ENCODE results near the gene RHOT1. TPM values are rescaled to one million over a fixed set of nuclear protein-coding genes. Genes with fewer than 3 reads are reported as not detected.
"Not testable (repeated sequence)": the region's sequence is repeated elsewhere in the genome, so short reads cannot be mapped to it uniquely, and the experiment has no call there.

The RHOT1 gene
- 32.8 TPM for polyA plus RNA-seq (2013, experiment 1 of 2)
- polyA plus RNA-seq (2013, experiment 2 of 2) = 37.6 TPM

GRCh38 chr17:32142038-32142856, at the start of gene RHOT1:
RHOT1 (plus strand) TSS chr17:32142502; CDS start chr17:32142693, 191 bp downstream.
- Histone ChIP-seq H3K36me3 (ENCODE audit: control insufficient read depth, insufficient read depth, low read length) (no peaks in the 10 kb centered on the region), H3K4me3 (ENCODE audit: extremely low read depth, insufficient read depth, low read length, poor library complexity, severe bottlenecking) (peak within 1 kb of the TSS; percentile 97)
- 0% methylated on average over 28 to 52 of the region's 84 CpGs for WGBS, 2 experiments (ENCODE audit: insufficient coverage in 2 of 2)

GRCh38 chr17:32099686-32100085, 42.6 kb upstream of the RHOT1 start:
- H3K27ac ChIP-seq (ENCODE audit: low read depth, low read length, severe bottlenecking) = no peak overlapping the region
- no peak overlapping the region for H3K4me3 ChIP-seq (ENCODE audit: extremely low read depth, insufficient read depth, low read length, poor library complexity, severe bottlenecking)
- no peaks in the 10 kb centered on the region for H3K9me3 ChIP-seq (ENCODE audit: control insufficient read depth, low read length)
- no peaks in the 10 kb centered on the region for H3K36me3 ChIP-seq (ENCODE audit: control insufficient read depth, insufficient read depth, low read length)
- 80% methylated on average over 1 of the region's 2 CpGs; no CpG with 5 or more reads in 1 of the 2 experiments for WGBS, 2 experiments (ENCODE audit: insufficient coverage in 2 of 2)
- peaks cover 2% of the 10 kb centered on the region for H3K4me1 ChIP-seq (ENCODE audit: control insufficient read depth, insufficient read depth, low read length, poor library complexity, severe bottlenecking)

More at GRCh38 chr17:32142038-32142856, at the start of gene RHOT1:
- no peaks in the 10 kb centered on the region for H3K9me3 ChIP-seq (ENCODE audit: control insufficient read depth, low read length)
- H3K27ac ChIP-seq (ENCODE audit: low read depth, low read length, severe bottlenecking) = peak within 1 kb of the TSS; percentile 73
- H3K4me1 ChIP-seq (ENCODE audit: control insufficient read depth, insufficient read depth, low read length, poor library complexity, severe bottlenecking) = peaks cover 5% of the 10 kb centered on the region

- H3K9me3 ChIP-seq (ENCODE audit: control insufficient read depth, low read length); H3K27ac ChIP-seq (ENCODE audit: low read depth, low read length, severe bottlenecking); H3K4me1 ChIP-seq (ENCODE audit: control insufficient read depth, insufficient read depth, low read length, poor library complexity, severe bottlenecking); H3K4me3 ChIP-seq (ENCODE audit: extremely low read depth, insufficient read depth, low read length, poor library complexity, severe bottlenecking); H3K36me3 ChIP-seq (ENCODE audit: control insufficient read depth, insufficient read depth, low read length): not testable (repeated sequence)
- 84 to 100% methylated on average over 4 to 6 of the region's 8 CpGs for WGBS, 2 experiments (ENCODE audit: insufficient coverage in 2 of 2)
These were observed 42.0 kb upstream of the RHOT1 start for GRCh38 chr17:32100323-32100722.

- 93 to 94% methylated on average over 8 of the region's 8 CpGs for WGBS, 2 experiments (ENCODE audit: insufficient coverage in 2 of 2)
- Histone ChIP-seq H3K4me3 (ENCODE audit: extremely low read depth, insufficient read depth, low read length, poor library complexity, severe bottlenecking) (no peak overlapping the region), H3K27ac (ENCODE audit: low read depth, low read length, severe bottlenecking) (no peak overlapping the region), H3K36me3 (ENCODE audit: control insufficient read depth, insufficient read depth, low read length) (no peaks in the 10 kb centered on the region), H3K9me3 (ENCODE audit: control insufficient read depth, low read length) (no peaks in the 10 kb centered on the region), H3K4me1 (ENCODE audit: control insufficient read depth, insufficient read depth, low read length, poor library complexity, severe bottlenecking) (peaks cover 2% of the 10 kb centered on the region)
These were observed 41.2 kb upstream of the RHOT1 start for GRCh38 chr17:32100971-32101631.

GRCh38 chr17:32102172-32102571, 40.1 kb upstream of the RHOT1 start:
- no peak overlapping the region for H3K27ac ChIP-seq (ENCODE audit: low read depth, low read length, severe bottlenecking)
- WGBS, 2 experiments (ENCODE audit: insufficient coverage in 2 of 2) = 81 to 89% methylated on average over 5 of the region's 5 CpGs
- no peaks in the 10 kb centered on the region for H3K9me3 ChIP-seq (ENCODE audit: control insufficient read depth, low read length)
- H3K4me3 ChIP-seq (ENCODE audit: extremely low read depth, insufficient read depth, low read length, poor library complexity, severe bottlenecking) = no peak overlapping the region
- H3K36me3 ChIP-seq (ENCODE audit: control insufficient read depth, insufficient read depth, low read length) = no peaks in the 10 kb centered on the region
- H3K4me1 ChIP-seq (ENCODE audit: control insufficient read depth, insufficient read depth, low read length, poor library complexity, severe bottlenecking) = peaks cover 2% of the 10 kb centered on the region

GRCh38 chr17:32102646-32103186, 39.6 kb upstream of the RHOT1 start:
- no peak overlapping the region for H3K27ac ChIP-seq (ENCODE audit: low read depth, low read length, severe bottlenecking)
- H3K4me3 ChIP-seq (ENCODE audit: extremely low read depth, insufficient read depth, low read length, poor library complexity, severe bottlenecking) = no peak overlapping the region
- no peaks in the 10 kb centered on the region for H3K9me3 ChIP-seq (ENCODE audit: control insufficient read depth, low read length)
- peaks cover 2% of the 10 kb centered on the region for H3K4me1 ChIP-seq (ENCODE audit: control insufficient read depth, insufficient read depth, low read length, poor library complexity, severe bottlenecking)
- H3K36me3 ChIP-seq (ENCODE audit: control insufficient read depth, insufficient read depth, low read length) = no peaks in the 10 kb centered on the region
- 100% methylated on average over 1 of the region's 5 CpGs; no CpG with 5 or more reads in 1 of the 2 experiments for WGBS, 2 experiments (ENCODE audit: insufficient coverage in 2 of 2)

- 82 to 93% methylated on average over 7 of the region's 7 CpGs for WGBS, 2 experiments (ENCODE audit: insufficient coverage in 2 of 2)
- H3K27ac ChIP-seq (ENCODE audit: low read depth, low read length, severe bottlenecking) = no peak overlapping the region
- no peaks in the 10 kb centered on the region for H3K9me3 ChIP-seq (ENCODE audit: control insufficient read depth, low read length)
- H3K4me3 ChIP-seq (ENCODE audit: extremely low read depth, insufficient read depth, low read length, poor library complexity, severe bottlenecking) = no peak overlapping the region
- H3K4me1 ChIP-seq (ENCODE audit: control insufficient read depth, insufficient read depth, low read length, poor library complexity, severe bottlenecking) = peaks cover 2% of the 10 kb centered on the region
- H3K36me3 ChIP-seq (ENCODE audit: control insufficient read depth, insufficient read depth, low read length) = no peaks in the 10 kb centered on the region
These were observed 38.7 kb upstream of the RHOT1 start for GRCh38 chr17:32103476-32104113.

GRCh38 chr17:32104158-32104557, 38.1 kb upstream of the RHOT1 start:
- H3K36me3 ChIP-seq (ENCODE audit: control insufficient read depth, insufficient read depth, low read length) = no peaks in the 10 kb centered on the region
- peaks cover 2% of the 10 kb centered on the region for H3K4me1 ChIP-seq (ENCODE audit: control insufficient read depth, insufficient read depth, low read length, poor library complexity, severe bottlenecking)
- no peak overlapping the region for H3K27ac ChIP-seq (ENCODE audit: low read depth, low read length, severe bottlenecking)
- H3K9me3 ChIP-seq (ENCODE audit: control insufficient read depth, low read length) = no peaks in the 10 kb centered on the region
- no peak overlapping the region for H3K4me3 ChIP-seq (ENCODE audit: extremely low read depth, insufficient read depth, low read length, poor library complexity, severe bottlenecking)
- WGBS, 2 experiments (ENCODE audit: insufficient coverage in 2 of 2) = 82 to 84% methylated on average over 3 of the region's 3 CpGs

GRCh38 chr17:32106471-32106981, 35.8 kb upstream of the RHOT1 start:
- not testable (repeated sequence) for H3K36me3 ChIP-seq (ENCODE audit: control insufficient read depth, insufficient read depth, low read length); H3K4me1 ChIP-seq (ENCODE audit: control insufficient read depth, insufficient read depth, low read length, poor library complexity, severe bottlenecking); H3K9me3 ChIP-seq (ENCODE audit: control insufficient read depth, low read length); H3K27ac ChIP-seq (ENCODE audit: low read depth, low read length, severe bottlenecking); H3K4me3 ChIP-seq (ENCODE audit: extremely low read depth, insufficient read depth, low read length, poor library complexity, severe bottlenecking)
- WGBS, 2 experiments (ENCODE audit: insufficient coverage in 2 of 2) = 92 to 100% methylated on average over 2 to 4 of the region's 7 CpGs

GRCh38 chr17:32107194-32107593, 35.1 kb upstream of the RHOT1 start:
- not testable (repeated sequence) for H3K9me3 ChIP-seq (ENCODE audit: control insufficient read depth, low read length); H3K4me3 ChIP-seq (ENCODE audit: extremely low read depth, insufficient read depth, low read length, poor library complexity, severe bottlenecking); H3K36me3 ChIP-seq (ENCODE audit: control insufficient read depth, insufficient read depth, low read length); H3K27ac ChIP-seq (ENCODE audit: low read depth, low read length, severe bottlenecking); H3K4me1 ChIP-seq (ENCODE audit: control insufficient read depth, insufficient read depth, low read length, poor library complexity, severe bottlenecking)
- 100% methylated on average over 1 of the region's 1 CpG; no CpG with 5 or more reads in 1 of the 2 experiments for WGBS, 2 experiments (ENCODE audit: insufficient coverage in 2 of 2)

Measured in mesodermal cell (in vitro differentiated cells).